ENCODE measurements around the gene MPPED1. TPM values are rescaled to one million over a fixed set of nuclear protein-coding genes. Genes with fewer than 3 reads are reported as not detected.

MPPED1 gene
- total and polyA plus RNA-seq, 2 of the 13 experiments (the other 11 are each of a cell fraction or from before 2014, with no cell fraction given), result 0.77 TPM; not detected in 1

DNA sequence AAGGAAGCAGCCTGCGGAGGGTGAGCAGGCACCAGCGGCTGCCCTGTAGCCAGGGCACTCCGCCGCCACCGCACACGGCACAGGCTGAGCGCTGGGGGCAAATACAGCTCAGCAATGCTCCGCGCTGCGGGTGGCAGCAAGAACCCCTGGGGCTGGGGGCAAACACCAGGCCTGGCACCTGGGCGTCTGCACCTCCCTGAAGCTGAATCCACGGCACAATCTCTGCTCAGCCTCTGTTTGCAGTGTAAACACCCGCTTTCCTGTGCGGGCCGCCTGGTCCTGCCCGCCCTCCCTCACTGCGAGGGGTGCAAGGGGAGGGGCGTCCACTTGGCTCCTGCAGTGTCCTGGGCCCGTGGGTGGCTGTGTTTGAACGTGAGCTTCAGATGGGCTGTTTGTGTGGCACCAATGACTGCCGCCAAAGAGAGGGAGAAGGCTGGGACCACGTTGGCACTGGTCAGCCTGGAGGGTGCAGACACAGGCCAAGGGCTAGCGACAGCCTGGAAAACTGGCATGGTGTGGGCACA is 14.8 kb upstream of the MPPED1 start (continued):
- TF ChIP-seq MLLT10 (CRISPR knock-in tag; IDR thresholded peaks at IDR 0.05) (no peak), HNRNPLL (IDR thresholded peaks at IDR 0.05; ENCODE audit: low read depth, low read length, poor library complexity, severe bottlenecking) (peak; percentile 51), REL (CRISPR knock-in tag; conservative IDR thresholded peaks at IDR 0.05) (no peak), HNRNPL (IDR thresholded peaks at IDR 0.05; ENCODE audit: low read depth, low read length) (peak; percentile 99), ZMYM3 (CRISPR knock-in tag; IDR thresholded peaks at IDR 0.05) (peak; percentile 59; the same call in 1 of the 2 replicates), EEA1 (CRISPR knock-in tag; IDR thresholded peaks at IDR 0.05; ENCODE audit: borderline replicate concordance) (no peak), TCF12 (IDR thresholded peaks at IDR 0.05) (no peak), TCF12 (CRISPR knock-in tag; IDR thresholded peaks at IDR 0.05) (no peak), TBX3 (IDR thresholded peaks at IDR 0.05; ENCODE audit: borderline replicate concordance) (no peak), KDM5A (IDR thresholded peaks at IDR 0.05; ENCODE audit: borderline replicate concordance, low read length) (no peak), ZBTB21 (CRISPR knock-in tag; IDR thresholded peaks at IDR 0.05) (no peak), EP300 (IDR thresholded peaks at IDR 0.05; ENCODE audit: low read depth in 2 of 2, low read length in 2 of 2) (no peak), EP300 (CRISPR knock-in tag; IDR thresholded peaks at IDR 0.05; ENCODE audit: borderline replicate concordance) (0 out of 2 replicates have a peak, but pooled peaks have one; percentile 21), POLR2G (IDR thresholded peaks at IDR 0.05; ENCODE audit: low read depth, low read length) (no peak), KMT2B (CRISPR knock-in tag; IDR thresholded peaks at IDR 0.05) (no peak), FOSL1 (CRISPR knock-in tag; IDR thresholded peaks at IDR 0.05; ENCODE audit: borderline replicate concordance) (no peak), ZBTB1 (CRISPR knock-in tag; IDR thresholded peaks at IDR 0.05; ENCODE audit: borderline replicate concordance) (no peak), TP53 (CRISPR knock-in tag; conservative IDR thresholded peaks at IDR 0.05) (no peak), STAT5B (CRISPR knock-in tag; IDR thresholded peaks at IDR 0.05) (no peak), MTA3 (CRISPR knock-in tag; IDR thresholded peaks at IDR 0.05) (no peak)
- TF ChIP-seq, protein P1, sequence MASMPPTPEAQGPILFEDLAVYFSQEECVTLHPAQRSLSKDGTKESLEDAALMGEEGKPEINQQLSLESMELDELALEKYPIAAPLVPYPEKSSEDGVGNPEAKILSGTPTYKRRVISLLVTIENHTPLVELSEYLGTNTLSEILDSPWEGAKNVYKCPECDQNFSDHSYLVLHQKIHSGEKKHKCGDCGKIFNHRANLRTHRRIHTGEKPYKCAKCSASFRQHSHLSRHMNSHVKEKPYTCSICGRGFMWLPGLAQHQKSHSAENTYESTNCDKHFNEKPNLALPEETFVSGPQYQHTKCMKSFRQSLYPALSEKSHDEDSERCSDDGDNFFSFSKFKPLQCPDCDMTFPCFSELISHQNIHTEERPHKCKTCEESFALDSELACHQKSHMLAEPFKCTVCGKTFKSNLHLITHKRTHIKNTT (CRISPR knock-in tag; IDR thresholded peaks at IDR 0.05), result no peak
- TF ChIP-seq, protein P2, sequence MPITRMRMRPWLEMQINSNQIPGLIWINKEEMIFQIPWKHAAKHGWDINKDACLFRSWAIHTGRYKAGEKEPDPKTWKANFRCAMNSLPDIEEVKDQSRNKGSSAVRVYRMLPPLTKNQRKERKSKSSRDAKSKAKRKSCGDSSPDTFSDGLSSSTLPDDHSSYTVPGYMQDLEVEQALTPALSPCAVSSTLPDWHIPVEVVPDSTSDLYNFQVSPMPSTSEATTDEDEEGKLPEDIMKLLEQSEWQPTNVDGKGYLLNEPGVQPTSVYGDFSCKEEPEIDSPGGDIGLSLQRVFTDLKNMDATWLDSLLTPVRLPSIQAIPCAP (CRISPR knock-in tag; IDR thresholded peaks at IDR 0.05; ENCODE audit: low read depth), result no peak
- TF ChIP-seq, protein P3, sequence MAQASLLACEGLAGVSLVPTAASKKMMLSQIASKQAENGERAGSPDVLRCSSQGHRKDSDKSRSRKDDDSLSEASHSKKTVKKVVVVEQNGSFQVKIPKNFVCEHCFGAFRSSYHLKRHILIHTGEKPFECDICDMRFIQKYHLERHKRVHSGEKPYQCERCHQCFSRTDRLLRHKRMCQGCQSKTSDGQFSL (CRISPR knock-in tag; IDR thresholded peaks at IDR 0.05), result no peak
- TF ChIP-seq, protein P4, sequence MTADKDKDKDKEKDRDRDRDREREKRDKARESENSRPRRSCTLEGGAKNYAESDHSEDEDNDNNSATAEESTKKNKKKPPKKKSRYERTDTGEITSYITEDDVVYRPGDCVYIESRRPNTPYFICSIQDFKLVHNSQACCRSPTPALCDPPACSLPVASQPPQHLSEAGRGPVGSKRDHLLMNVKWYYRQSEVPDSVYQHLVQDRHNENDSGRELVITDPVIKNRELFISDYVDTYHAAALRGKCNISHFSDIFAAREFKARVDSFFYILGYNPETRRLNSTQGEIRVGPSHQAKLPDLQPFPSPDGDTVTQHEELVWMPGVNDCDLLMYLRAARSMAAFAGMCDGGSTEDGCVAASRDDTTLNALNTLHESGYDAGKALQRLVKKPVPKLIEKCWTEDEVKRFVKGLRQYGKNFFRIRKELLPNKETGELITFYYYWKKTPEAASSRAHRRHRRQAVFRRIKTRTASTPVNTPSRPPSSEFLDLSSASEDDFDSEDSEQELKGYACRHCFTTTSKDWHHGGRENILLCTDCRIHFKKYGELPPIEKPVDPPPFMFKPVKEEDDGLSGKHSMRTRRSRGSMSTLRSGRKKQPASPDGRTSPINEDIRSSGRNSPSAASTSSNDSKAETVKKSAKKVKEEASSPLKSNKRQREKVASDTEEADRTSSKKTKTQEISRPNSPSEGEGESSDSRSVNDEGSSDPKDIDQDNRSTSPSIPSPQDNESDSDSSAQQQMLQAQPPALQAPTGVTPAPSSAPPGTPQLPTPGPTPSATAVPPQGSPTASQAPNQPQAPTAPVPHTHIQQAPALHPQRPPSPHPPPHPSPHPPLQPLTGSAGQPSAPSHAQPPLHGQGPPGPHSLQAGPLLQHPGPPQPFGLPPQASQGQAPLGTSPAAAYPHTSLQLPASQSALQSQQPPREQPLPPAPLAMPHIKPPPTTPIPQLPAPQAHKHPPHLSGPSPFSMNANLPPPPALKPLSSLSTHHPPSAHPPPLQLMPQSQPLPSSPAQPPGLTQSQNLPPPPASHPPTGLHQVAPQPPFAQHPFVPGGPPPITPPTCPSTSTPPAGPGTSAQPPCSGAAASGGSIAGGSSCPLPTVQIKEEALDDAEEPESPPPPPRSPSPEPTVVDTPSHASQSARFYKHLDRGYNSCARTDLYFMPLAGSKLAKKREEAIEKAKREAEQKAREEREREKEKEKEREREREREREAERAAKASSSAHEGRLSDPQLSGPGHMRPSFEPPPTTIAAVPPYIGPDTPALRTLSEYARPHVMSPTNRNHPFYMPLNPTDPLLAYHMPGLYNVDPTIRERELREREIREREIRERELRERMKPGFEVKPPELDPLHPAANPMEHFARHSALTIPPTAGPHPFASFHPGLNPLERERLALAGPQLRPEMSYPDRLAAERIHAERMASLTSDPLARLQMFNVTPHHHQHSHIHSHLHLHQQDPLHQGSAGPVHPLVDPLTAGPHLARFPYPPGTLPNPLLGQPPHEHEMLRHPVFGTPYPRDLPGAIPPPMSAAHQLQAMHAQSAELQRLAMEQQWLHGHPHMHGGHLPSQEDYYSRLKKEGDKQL (CRISPR knock-in tag; IDR thresholded peaks at IDR 0.05; ENCODE audit: low read depth), result no peak
